Fibroblast of mammary gland (primary cell): ENCODE results near the gene TSPAN19.

Experiments
- DNase-seq: peaks from one replicate; pipeline ENCODE4 v3.0.0-alpha.2; 2010; ENCODE audit warnings: low read depth
- H3K4me3 ChIP-seq: 2 replicates; pipeline ENCODE4 v1.5.1; 2011; ENCODE audit warnings: low read depth, mild to moderate bottlenecking, low read length, moderate library complexity; ENCODE audit not compliant: control insufficient read depth
- TF ChIP-seq, protein P1 (sequence below): conservative IDR thresholded peaks from 2 replicates; pipeline ENCODE4 v1.5.1; 2011; ENCODE audit warnings: low read depth, low read length, inconsistent platforms; ENCODE audit not compliant: control insufficient read depth, insufficient read depth

The TSPAN19 gene

DNA sequence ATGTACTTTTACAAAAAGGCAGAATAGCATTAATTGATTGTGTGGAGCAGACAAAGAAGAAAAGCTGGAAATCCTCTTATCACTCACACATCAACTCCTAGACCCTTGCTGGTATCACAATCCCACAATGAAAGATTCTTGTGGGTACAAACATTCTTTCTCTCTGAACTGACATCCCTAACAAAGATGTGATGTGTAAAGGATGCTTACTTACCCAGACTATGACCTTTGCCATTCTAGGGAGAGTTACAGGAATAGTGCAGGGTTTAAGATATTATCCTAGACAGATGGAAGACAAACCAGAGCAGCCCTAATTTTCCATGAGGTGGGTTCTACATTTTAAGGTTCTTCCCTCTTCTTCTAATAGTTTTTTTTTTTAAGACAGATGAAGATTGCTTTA lies 63.1 kb downstream of the TSPAN19 start:
- no peak for DNase-seq
- TF ChIP-seq, protein P1, sequence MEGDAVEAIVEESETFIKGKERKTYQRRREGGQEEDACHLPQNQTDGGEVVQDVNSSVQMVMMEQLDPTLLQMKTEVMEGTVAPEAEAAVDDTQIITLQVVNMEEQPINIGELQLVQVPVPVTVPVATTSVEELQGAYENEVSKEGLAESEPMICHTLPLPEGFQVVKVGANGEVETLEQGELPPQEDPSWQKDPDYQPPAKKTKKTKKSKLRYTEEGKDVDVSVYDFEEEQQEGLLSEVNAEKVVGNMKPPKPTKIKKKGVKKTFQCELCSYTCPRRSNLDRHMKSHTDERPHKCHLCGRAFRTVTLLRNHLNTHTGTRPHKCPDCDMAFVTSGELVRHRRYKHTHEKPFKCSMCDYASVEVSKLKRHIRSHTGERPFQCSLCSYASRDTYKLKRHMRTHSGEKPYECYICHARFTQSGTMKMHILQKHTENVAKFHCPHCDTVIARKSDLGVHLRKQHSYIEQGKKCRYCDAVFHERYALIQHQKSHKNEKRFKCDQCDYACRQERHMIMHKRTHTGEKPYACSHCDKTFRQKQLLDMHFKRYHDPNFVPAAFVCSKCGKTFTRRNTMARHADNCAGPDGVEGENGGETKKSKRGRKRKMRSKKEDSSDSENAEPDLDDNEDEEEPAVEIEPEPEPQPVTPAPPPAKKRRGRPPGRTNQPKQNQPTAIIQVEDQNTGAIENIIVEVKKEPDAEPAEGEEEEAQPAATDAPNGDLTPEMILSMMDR: no peak

DNA sequence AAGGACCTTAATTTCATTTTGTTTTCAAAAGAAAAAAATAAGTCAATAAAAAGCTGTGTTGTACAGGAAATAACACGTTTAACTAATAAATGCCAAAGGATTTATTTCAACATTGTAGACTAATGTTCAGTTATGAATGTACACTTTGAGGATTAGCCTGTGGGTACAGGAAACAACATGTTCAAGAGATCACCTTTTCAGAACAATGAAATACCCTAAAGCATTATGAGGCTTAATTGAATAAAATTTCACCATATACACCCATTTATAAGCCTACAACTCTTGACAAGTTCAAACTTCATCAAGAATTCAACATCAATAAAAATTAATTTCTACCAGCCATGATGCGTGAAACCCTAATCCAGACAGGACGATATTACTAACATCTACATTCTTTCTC lies 66.9 kb downstream of the TSPAN19 start:
- H3K4me3 ChIP-seq: no peak overlapping the region
- TF ChIP-seq, protein P1: no peak
- no peak for DNase-seq

More for the DNA sequence above, 63.1 kb downstream of the TSPAN19 start:
- no peak overlapping the region for H3K4me3 ChIP-seq
